H1 (cell line): ENCODE data around the gene FAM13C. TPM values are rescaled to one million over a fixed set of nuclear protein-coding genes. Genes with fewer than 3 reads are reported as not detected.

Experiments
- BCL11A ChIP-seq, 2 experiments: IDR thresholded peaks; one replicate each; pipeline ENCODE4 v1.6.1; 2011; ENCODE audit warnings: low read depth in 2 of 2, low read length in 2 of 2, mild to moderate bottlenecking in 2 of 2
- CTCF ChIP-seq, 3 experiments: IDR thresholded peaks; 1 replicate in 2 of 3; 2 replicates in 1 of 3; pipeline versions ENCODE4 v1.5.1 to v1.6.1; 2011; ENCODE audit warnings: low read length in 3 of 3, mild to moderate bottlenecking in 3 of 3, inconsistent platforms in 2 of 3, low read depth in 1 of 3, moderate library complexity in 1 of 3; ENCODE audit not compliant: insufficient read depth in 1 of 3; ENCODE audit errors: control extremely low read depth in 1 of 3
- PHF8 ChIP-seq: fragments of 200-600 bp; sonication (generic); conservative IDR thresholded peaks from 2 replicates; pipeline ENCODE4 v1.7.1; 2012; ENCODE audit warnings: low read depth, mild to moderate bottlenecking, inconsistent platforms, low read length, moderate library complexity
- POLR2AphosphoS5 ChIP-seq: IDR thresholded peaks from 2 replicates; pipeline ENCODE4 v1.6.1; 2011; ENCODE audit warnings: low read depth, low read length
- SP2 ChIP-seq: IDR thresholded peaks from 2 replicates; pipeline ENCODE4 v1.6.1; 2012; ENCODE audit warnings: mild to moderate bottlenecking, low read length, inconsistent platforms
- TCF12 ChIP-seq: IDR thresholded peaks from 2 replicates; pipeline ENCODE4 v1.6.1; 2011; ENCODE audit warnings: low read depth, mild to moderate bottlenecking, low read length
- polyA plus RNA-seq, 7 experiments: library from polyadenylated mRNA; depleted of rRNA in 3 of 7; stranded (reverse) in 5 of 7; unstranded in 2 of 7; fragments of >200 nt in 5 of 7; fragments of 200-250 nt in 2 of 7; gene quantifications; 1 replicate in 5 of 7; 2 replicates in 1 of 7; 4 replicates in 1 of 7; pipeline versions ENCODE4 v1.2.1 to v1.2.3, GENCODE V29; 2011 to 2013; ENCODE audit warnings: missing spikeins in 2 of 7, mixed read lengths in 2 of 7
- total RNA-seq: library from RNA; stranded (reverse); fragmentation: NEBNext Ultra II Directional; extraction: Animal tissue kit (Norgen Biotek cat#: 25700); gene quantifications from 2 replicates; pipeline ENCODE4 v1.2.1, GENCODE V29; 2021
- TF ChIP-seq, protein P1 (sequence below): fragments of 300-600 bp; sonication (generic); IDR thresholded peaks from 2 replicates; pipeline ENCODE4 v1.7.1; 2012; ENCODE audit warnings: low read length, moderate library complexity, mild to moderate bottlenecking, inconsistent platforms; ENCODE audit not compliant: insufficient replicate concordance

FAM13C gene
- total and polyA plus RNA-seq, 2 of the 8 experiments (the other 6 are each of a cell fraction or from before 2014, with no cell fraction given): 0.56 to 0.62 TPM

GRCh38 chr10:59276919-59277318 lies 85.4 kb downstream of the FAM13C start (continued):
- TF ChIP-seq, protein P1, sequence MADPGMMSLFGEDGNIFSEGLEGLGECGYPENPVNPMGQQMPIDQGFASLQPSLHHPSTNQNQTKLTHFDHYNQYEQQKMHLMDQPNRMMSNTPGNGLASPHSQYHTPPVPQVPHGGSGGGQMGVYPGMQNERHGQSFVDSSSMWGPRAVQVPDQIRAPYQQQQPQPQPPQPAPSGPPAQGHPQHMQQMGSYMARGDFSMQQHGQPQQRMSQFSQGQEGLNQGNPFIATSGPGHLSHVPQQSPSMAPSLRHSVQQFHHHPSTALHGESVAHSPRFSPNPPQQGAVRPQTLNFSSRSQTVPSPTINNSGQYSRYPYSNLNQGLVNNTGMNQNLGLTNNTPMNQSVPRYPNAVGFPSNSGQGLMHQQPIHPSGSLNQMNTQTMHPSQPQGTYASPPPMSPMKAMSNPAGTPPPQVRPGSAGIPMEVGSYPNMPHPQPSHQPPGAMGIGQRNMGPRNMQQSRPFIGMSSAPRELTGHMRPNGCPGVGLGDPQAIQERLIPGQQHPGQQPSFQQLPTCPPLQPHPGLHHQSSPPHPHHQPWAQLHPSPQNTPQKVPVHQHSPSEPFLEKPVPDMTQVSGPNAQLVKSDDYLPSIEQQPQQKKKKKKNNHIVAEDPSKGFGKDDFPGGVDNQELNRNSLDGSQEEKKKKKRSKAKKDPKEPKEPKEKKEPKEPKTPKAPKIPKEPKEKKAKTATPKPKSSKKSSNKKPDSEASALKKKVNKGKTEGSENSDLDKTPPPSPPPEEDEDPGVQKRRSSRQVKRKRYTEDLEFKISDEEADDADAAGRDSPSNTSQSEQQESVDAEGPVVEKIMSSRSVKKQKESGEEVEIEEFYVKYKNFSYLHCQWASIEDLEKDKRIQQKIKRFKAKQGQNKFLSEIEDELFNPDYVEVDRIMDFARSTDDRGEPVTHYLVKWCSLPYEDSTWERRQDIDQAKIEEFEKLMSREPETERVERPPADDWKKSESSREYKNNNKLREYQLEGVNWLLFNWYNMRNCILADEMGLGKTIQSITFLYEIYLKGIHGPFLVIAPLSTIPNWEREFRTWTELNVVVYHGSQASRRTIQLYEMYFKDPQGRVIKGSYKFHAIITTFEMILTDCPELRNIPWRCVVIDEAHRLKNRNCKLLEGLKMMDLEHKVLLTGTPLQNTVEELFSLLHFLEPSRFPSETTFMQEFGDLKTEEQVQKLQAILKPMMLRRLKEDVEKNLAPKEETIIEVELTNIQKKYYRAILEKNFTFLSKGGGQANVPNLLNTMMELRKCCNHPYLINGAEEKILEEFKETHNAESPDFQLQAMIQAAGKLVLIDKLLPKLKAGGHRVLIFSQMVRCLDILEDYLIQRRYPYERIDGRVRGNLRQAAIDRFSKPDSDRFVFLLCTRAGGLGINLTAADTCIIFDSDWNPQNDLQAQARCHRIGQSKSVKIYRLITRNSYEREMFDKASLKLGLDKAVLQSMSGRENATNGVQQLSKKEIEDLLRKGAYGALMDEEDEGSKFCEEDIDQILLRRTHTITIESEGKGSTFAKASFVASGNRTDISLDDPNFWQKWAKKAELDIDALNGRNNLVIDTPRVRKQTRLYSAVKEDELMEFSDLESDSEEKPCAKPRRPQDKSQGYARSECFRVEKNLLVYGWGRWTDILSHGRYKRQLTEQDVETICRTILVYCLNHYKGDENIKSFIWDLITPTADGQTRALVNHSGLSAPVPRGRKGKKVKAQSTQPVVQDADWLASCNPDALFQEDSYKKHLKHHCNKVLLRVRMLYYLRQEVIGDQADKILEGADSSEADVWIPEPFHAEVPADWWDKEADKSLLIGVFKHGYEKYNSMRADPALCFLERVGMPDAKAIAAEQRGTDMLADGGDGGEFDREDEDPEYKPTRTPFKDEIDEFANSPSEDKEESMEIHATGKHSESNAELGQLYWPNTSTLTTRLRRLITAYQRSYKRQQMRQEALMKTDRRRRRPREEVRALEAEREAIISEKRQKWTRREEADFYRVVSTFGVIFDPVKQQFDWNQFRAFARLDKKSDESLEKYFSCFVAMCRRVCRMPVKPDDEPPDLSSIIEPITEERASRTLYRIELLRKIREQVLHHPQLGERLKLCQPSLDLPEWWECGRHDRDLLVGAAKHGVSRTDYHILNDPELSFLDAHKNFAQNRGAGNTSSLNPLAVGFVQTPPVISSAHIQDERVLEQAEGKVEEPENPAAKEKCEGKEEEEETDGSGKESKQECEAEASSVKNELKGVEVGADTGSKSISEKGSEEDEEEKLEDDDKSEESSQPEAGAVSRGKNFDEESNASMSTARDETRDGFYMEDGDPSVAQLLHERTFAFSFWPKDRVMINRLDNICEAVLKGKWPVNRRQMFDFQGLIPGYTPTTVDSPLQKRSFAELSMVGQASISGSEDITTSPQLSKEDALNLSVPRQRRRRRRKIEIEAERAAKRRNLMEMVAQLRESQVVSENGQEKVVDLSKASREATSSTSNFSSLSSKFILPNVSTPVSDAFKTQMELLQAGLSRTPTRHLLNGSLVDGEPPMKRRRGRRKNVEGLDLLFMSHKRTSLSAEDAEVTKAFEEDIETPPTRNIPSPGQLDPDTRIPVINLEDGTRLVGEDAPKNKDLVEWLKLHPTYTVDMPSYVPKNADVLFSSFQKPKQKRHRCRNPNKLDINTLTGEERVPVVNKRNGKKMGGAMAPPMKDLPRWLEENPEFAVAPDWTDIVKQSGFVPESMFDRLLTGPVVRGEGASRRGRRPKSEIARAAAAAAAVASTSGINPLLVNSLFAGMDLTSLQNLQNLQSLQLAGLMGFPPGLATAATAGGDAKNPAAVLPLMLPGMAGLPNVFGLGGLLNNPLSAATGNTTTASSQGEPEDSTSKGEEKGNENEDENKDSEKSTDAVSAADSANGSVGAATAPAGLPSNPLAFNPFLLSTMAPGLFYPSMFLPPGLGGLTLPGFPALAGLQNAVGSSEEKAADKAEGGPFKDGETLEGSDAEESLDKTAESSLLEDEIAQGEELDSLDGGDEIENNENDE: no peak
- TF ChIP-seq TCF12 (no peak), SP2 (no peak), PHF8 (no peak), CTCF (IDR thresholded peaks at IDR 0.05; ENCODE audit: control extremely low read depth in 1 of 3, insufficient read depth in 1 of 3, low read depth in 1 of 3, low read length in 3 of 3) (no peak), BCL11A (IDR thresholded peaks at IDR 0.05; ENCODE audit: low read depth in 2 of 2, low read length in 2 of 2) (no peak), POLR2AphosphoS5 (no peak)
- TF ChIP-seq, all 59 proteins: peak for 0
